ENCODE data around the gene TPSB2. TPM values are rescaled to one million over a fixed set of nuclear protein-coding genes. Genes with fewer than 3 reads are reported as not detected.

The TPSB2 gene
- total RNA-seq, 1 donor from 2014 or later, result 168 TPM

DNA sequence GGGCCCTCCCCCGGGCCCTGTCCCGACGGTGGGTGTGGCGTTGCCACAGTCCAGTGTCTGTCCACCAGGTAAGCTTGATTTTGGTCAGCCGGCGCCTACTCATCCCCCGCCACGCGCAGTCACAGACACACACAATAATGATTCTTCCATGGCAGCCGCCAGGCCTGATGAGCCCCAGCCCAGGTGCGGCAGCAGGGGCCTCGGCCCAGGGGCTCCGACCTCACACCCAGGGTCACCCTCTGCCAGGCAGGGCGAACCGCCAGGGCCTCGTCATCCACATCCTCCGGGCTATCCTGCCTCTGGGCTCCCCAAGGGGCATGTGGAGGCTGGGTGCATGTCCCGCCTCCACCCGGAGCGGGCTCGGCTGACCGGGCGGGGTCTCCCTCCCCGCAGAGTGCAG lies 12.5 kb downstream of the TPSB2 start:
- DNase-seq (no peak), ATAC-seq (no peak)
- Histone ChIP-seq H3K36me3 (no peaks in the 10 kb centered on the region), H3K27ac (no peak overlapping the region), H3K4me3 (no peak overlapping the region), H3K27me3 (ENCODE audit: low read depth) (no peaks in the 10 kb centered on the region), H3K9me3 (no peaks in the 10 kb centered on the region), H3K4me1 (no peaks in the 10 kb centered on the region)
- intact Hi-C loops (cut with DNase I), result no loop called here
- TF ChIP-seq CTCF (IDR thresholded peaks at IDR 0.05), result no peak

DNA sequence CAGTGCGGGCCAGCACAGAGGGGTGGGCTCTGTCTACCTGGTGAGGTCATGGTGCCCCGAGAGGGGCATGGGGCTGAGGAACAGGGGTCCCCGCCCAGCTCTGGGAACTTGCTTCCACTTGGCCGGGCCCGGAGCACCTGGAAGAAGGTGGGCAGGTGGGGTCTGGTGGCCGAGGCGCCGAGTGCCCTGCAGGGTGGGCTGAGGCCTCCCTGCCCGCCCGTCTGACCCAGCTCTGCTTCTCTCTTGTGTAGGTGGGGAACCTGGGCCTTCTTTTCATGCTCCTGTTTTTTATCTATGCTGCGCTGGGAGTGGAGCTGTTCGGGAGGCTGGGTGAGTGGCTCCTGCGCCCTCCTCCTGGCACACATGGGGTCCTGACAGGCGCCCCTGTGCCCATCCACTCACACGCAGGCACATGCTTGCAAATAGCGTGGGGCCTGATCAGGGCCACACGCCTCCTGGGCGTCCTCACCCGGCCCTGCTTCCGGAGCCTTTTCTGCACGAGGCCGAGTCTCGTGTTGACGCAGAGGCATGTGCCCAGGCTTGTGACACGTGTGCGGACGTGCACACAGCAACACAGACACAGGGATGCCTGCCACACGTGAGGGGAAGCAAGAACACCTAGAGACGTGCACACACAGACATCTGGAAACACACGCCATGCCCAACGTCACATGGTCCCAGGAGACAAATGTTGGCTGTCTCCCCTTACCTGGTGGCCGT lies 13.1 kb downstream of the TPSB2 start:
- no peak for TF ChIP-seq CTCF (IDR thresholded peaks at IDR 0.05)
- ATAC-seq (no peak), DNase-seq (no peak)

GRCh38 chr16:1216296-1216619 lies 13.7 kb downstream of the TPSB2 start:
- Histone ChIP-seq H3K27me3 (ENCODE audit: low read depth) (no peaks in the 10 kb centered on the region), H3K27ac (no peak overlapping the region), H3K9me3 (no peaks in the 10 kb centered on the region), H3K4me1 (no peaks in the 10 kb centered on the region), H3K36me3 (no peaks in the 10 kb centered on the region), H3K4me3 (no peak overlapping the region)
- DNase-seq (no peak), ATAC-seq (no peak)
- no peak for TF ChIP-seq CTCF (IDR thresholded peaks at IDR 0.05)
- intact Hi-C loops (cut with DNase I), result no loop called here

More for the DNA sequence above, 13.1 kb downstream of the TPSB2 start:
- no peak overlapping the region for H3K4me3 ChIP-seq
- H3K27me3 ChIP-seq (ENCODE audit: low read depth), result no peaks in the 10 kb centered on the region
- no peaks in the 10 kb centered on the region for H3K4me1 ChIP-seq
- intact Hi-C loops (cut with DNase I), result no loop called here
- no peaks in the 10 kb centered on the region for H3K9me3 ChIP-seq
- no peaks in the 10 kb centered on the region for H3K36me3 ChIP-seq
- no peak overlapping the region for H3K27ac ChIP-seq

DNA sequence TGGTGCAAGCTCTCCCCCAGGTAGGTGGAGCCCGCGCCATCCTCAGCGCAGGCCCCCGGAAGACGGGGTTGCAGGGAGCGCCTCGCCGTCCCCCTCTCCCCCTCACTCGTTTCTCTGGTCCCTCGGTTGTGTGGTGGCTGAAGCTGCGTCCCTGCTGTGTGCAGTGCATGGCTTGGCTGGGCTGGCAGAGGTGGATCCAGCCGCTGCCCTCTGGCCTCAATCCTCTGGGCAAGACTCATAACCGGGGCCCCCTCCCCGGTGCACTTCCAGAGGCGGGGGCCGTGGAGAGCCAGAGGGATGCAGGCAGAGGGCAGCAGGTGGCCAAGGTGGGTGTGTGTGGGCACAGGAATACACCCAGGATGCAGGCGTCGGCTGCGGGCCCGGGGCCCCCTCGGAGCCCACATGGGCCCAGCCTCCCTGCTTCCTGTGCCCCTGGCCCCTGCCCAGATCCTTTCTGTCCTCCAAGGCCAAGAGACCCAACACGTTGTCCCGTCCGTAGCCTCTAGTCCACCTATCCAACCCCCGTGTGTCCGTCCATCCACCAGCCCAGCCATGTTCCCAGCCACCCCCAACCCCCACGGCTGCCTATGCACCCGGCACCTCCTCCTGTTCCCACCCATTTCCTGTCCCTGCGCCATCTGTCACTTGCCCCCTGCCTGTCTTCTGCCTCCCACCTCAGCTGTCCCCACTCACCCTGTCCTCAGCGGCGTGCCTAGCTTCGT lies 14.2 kb downstream of the TPSB2 start:
- no peak for TF ChIP-seq CTCF (IDR thresholded peaks at IDR 0.05)
- intact Hi-C loops (cut with DNase I), result no loop called here
- Histone ChIP-seq H3K27ac (no peak overlapping the region), H3K4me1 (no peaks in the 10 kb centered on the region), H3K9me3 (no peaks in the 10 kb centered on the region), H3K4me3 (no peak overlapping the region), H3K27me3 (ENCODE audit: low read depth) (no peaks in the 10 kb centered on the region), H3K36me3 (no peaks in the 10 kb centered on the region)
- ATAC-seq (no peak), DNase-seq (no peak)

GRCh38 chr16:1214719-1215118 lies 15.3 kb downstream of the TPSB2 start:
- Histone ChIP-seq H3K36me3 (no peaks in the 10 kb centered on the region), H3K27me3 (ENCODE audit: low read depth) (no peaks in the 10 kb centered on the region), H3K27ac (no peak overlapping the region), H3K4me3 (no peak overlapping the region), H3K4me1 (no peaks in the 10 kb centered on the region), H3K9me3 (no peaks in the 10 kb centered on the region)
- ATAC-seq (no peak), DNase-seq (no peak)
- intact Hi-C loops (cut with DNase I), result no loop called here
- no peak for TF ChIP-seq CTCF (IDR thresholded peaks at IDR 0.05)

All from lower lobe of right lung (tissue), 2 donors.